Heart left ventricle (tissue), 13 donors: ENCODE measurements around the gene IL3RA.
"Not testable (repeated sequence)": the region's sequence is repeated elsewhere in the genome, so short reads cannot be mapped to it uniquely, and the experiment has no call there.

Experiments used
- POLR2A ChIP-seq, 2 donors: fragments of 450-650 bp; IDR thresholded peaks; one replicate each; pipeline ENCODE4 v1.6.1; 2017; ENCODE audit warnings: antibody characterized with exemption in 2 of 2, mild to moderate bottlenecking in 2 of 2, moderate library complexity in 2 of 2
- TF ChIP-seq, protein P1 (sequence below), 12 donors: fragments of 200-600 bp; sonication (generic) in 4 of 12; IDR thresholded peaks; one replicate each; pipeline versions ENCODE4 v1.5.0 to v1.8.0; 2018 to 2022; ENCODE audit warnings: antibody characterized with exemption in 12 of 12, mild to moderate bottlenecking in 5 of 12
- donor health status: ischemic (EF 13 %, LVEDD 7.1; RV severe dilation, severe dysfunction).
- donor health status: DM: no; HTN: yes; CAD: no.
- donor health status: DM: no; HTN: no; CAD: no.
- donor health status: ischemic (EF 25% LVEDD 6.9; RV normal size, moderate dysfunction).
- donor health status: ischemic (EF 25% LVEDD 5.7; RV mildly dilated, moderate dysfunction).
- donor health status: ischemic (EF 35%, LVEDD 5.7; RV mildly dilated, moderate dysfunction).
- donor health status: nonischemic (EF 11% LVEDD 7.7; RV severe dilation, severe dysfunction).
- donor health status: DM: yes; HTN: yes; CAD: no.
- donor health status: PGD.
- donor health status: ischemic (EF 29% LVEDD 5.4; RV normal size, mild dysfunction).
- donor health status: nonischemic (EF 23%, LVEDD 6.1; RV moderate dilation, normal function).

DNA sequence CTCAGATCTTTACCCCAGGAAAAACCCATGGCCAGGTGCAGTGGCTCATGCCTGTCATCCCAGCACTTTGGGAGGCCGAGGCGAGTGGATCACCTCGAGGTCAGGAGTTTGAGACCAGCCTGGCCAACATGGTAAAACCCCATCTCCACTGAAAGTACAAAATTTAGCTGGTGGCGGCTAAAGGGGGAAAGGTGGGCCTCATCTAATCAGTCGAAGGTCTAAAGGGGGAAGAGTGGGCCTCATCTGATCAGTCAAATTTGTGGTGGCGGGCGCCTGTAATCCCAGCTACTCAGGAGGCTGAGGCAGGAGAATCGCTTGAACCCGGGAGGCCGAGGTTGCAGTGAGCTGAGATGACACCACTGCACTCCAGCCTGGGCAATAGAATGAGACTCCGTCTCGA lies 27.7 kb upstream of the IL3RA start:
- TF ChIP-seq, protein P1, sequence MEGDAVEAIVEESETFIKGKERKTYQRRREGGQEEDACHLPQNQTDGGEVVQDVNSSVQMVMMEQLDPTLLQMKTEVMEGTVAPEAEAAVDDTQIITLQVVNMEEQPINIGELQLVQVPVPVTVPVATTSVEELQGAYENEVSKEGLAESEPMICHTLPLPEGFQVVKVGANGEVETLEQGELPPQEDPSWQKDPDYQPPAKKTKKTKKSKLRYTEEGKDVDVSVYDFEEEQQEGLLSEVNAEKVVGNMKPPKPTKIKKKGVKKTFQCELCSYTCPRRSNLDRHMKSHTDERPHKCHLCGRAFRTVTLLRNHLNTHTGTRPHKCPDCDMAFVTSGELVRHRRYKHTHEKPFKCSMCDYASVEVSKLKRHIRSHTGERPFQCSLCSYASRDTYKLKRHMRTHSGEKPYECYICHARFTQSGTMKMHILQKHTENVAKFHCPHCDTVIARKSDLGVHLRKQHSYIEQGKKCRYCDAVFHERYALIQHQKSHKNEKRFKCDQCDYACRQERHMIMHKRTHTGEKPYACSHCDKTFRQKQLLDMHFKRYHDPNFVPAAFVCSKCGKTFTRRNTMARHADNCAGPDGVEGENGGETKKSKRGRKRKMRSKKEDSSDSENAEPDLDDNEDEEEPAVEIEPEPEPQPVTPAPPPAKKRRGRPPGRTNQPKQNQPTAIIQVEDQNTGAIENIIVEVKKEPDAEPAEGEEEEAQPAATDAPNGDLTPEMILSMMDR (IDR thresholded peaks at IDR 0.05): not testable (repeated sequence)
- not testable (repeated sequence) for TF ChIP-seq POLR2A (IDR thresholded peaks at IDR 0.05)
